ENCODE measurements around the gene SPPL2A. TPM values are rescaled to one million over a fixed set of nuclear protein-coding genes. Genes with fewer than 3 reads are reported as not detected.

SPPL2A gene
- total and polyA plus RNA-seq, 7 experiments from 2014 or later: 40.6 to 100 (median 54.2) TPM

Other genes with a start within 250 kb of the SPPL2A start
- under 1 TPM in 2 of 5 experiments, not detected in 3; 0.63 to 0.77 TPM for gene USP50, start 219.0 kb downstream of the SPPL2A start, total RNA-seq
- not detected for gene USP50, start 219.0 kb downstream of the SPPL2A start, polyA plus RNA-seq
- 10 to 100 TPM; 36.1 to 62.3 (median 45.2) TPM for gene TRPM7, start 78.9 kb downstream of the SPPL2A start, total RNA-seq
- 10 to 100 TPM; 14.3 to 15.5 TPM for gene TRPM7, start 78.9 kb downstream of the SPPL2A start, polyA plus RNA-seq
- gene AP4E1, start 143.0 kb upstream of the SPPL2A start, total RNA-seq: 10 to 100 TPM in 4 of 5 experiments, 1 to 10 TPM in 1; 9.9 to 13.8 (median 12.5) TPM
- gene AP4E1, start 143.0 kb upstream of the SPPL2A start, polyA plus RNA-seq: 1 to 10 TPM; 3.0 to 5.4 TPM

All from naive thymus-derived CD4-positive, alpha-beta T cell (primary cell).